RWPE2 (cell line): ENCODE data around the gene NPHS1.

ENCODE experiments used
- ATAC-seq: fragments of 200-7000 bp; cut with Tn5 transposase; 3 replicates; pipeline ENCODE4 v1.9.1; 2021; ENCODE audit warnings: low read depth
- DNase-seq: peaks from one replicate; pipeline ENCODE4 v3.0.0-alpha.2; 2020; ENCODE audit warnings: low spot score
- H3K27ac ChIP-seq: fragments of 450-650 bp; 2 replicates; pipeline ENCODE4 v1.5.1; 2017; ENCODE audit warnings: mild to moderate bottlenecking; ENCODE audit not compliant: poor library complexity, severe bottlenecking
- H3K27me3 ChIP-seq: fragments of 250-450 bp; sonication (Bioruptor Pico); 2 replicates; pipeline ENCODE4 v1.5.1; 2021; ENCODE audit warnings: mild to moderate bottlenecking, moderate library complexity; ENCODE audit not compliant: insufficient read depth, poor library complexity, severe bottlenecking
- H3K36me3 ChIP-seq: fragments of 250-450 bp; sonication (Bioruptor Pico); 2 replicates; pipeline ENCODE4 v1.5.1; 2020; ENCODE audit warnings: low read depth, mild to moderate bottlenecking, moderate library complexity
- H3K4me1 ChIP-seq: fragments of 250-450 bp; sonication (Bioruptor Pico); 2 replicates; pipeline ENCODE4 v1.5.1; 2021; ENCODE audit warnings: mild to moderate bottlenecking, moderate library complexity; ENCODE audit not compliant: insufficient read depth, poor library complexity, severe bottlenecking
- H3K4me3 ChIP-seq: fragments of 250-450 bp; sonication (Bioruptor Pico); 2 replicates; pipeline ENCODE4 v1.5.1; 2021; ENCODE audit warnings: mild to moderate bottlenecking, moderate library complexity; ENCODE audit not compliant: severe bottlenecking
- H3K9me3 ChIP-seq: fragments of 250-450 bp; sonication (Bioruptor Pico); 2 replicates; pipeline ENCODE4 v1.5.1; 2021; ENCODE audit warnings: mild to moderate bottlenecking, moderate library complexity; ENCODE audit not compliant: severe bottlenecking
- CTCF ChIP-seq: fragments of 450-650 bp; IDR thresholded peaks from one replicate; pipeline ENCODE4 v1.5.1; 2017; ENCODE audit warnings: mild to moderate bottlenecking, moderate library complexity; ENCODE audit not compliant: poor library complexity, severe bottlenecking

NPHS1 gene

GRCh38 chr19:35776102-35776788 is 76.1 kb downstream of the NPHS1 start:
- H3K27me3 ChIP-seq: no peaks in the 10 kb centered on the region
- no peak for ATAC-seq
- peak; percentile 37 for DNase-seq
- peaks cover 3% of the 10 kb centered on the region for H3K4me1 ChIP-seq
- H3K36me3 ChIP-seq: no peaks in the 10 kb centered on the region
- no peak for TF ChIP-seq CTCF
- peak overlapping the region; percentile 63 for H3K4me3 ChIP-seq
- no peak overlapping the region for H3K27ac ChIP-seq
- no peaks in the 10 kb centered on the region for H3K9me3 ChIP-seq
